ENCODE data around the gene CCDC40. TPM values are rescaled to one million over a fixed set of nuclear protein-coding genes. Genes with fewer than 3 reads are reported as not detected.

Gene CCDC40
- total RNA-seq, 4 donors from 2014 or later, result 2.8 to 54.5 (median 7.8) TPM

- no peak overlapping the region for H3K27ac ChIP-seq
- TF ChIP-seq CTCF (IDR thresholded peaks at IDR 0.05), result no peak
- H3K4me1 ChIP-seq, result peaks cover 0 to 4% (median 0%) of the 10 kb centered on the region in 4 donors
- DNase-seq, result peak in 1 of 3 donors; percentile 41
- H3K27me3 ChIP-seq, result no peaks in the 10 kb centered on the region
- no peaks in the 10 kb centered on the region for H3K36me3 ChIP-seq
- no peak overlapping the region for H3K4me3 ChIP-seq
- H3K9me3 ChIP-seq, result no peaks in the 10 kb centered on the region
Measured at GRCh38 chr17:80116921-80117380, 80.5 kb downstream of the CCDC40 start.

GRCh38 chr17:80117491-80118401, 81.3 kb downstream of the CCDC40 start:
- TF ChIP-seq CTCF (IDR thresholded peaks at IDR 0.05) (no peak), POLR2A (IDR thresholded peaks at IDR 0.05) (no peak)
- no peak overlapping the region for H3K4me3 ChIP-seq
- no peaks in the 10 kb centered on the region for H3K36me3 ChIP-seq
- DNase-seq, result peak in 1 of 3 donors; percentile 37
- H3K4me1 ChIP-seq, result no peaks in the 10 kb centered on the region
- H3K9me3 ChIP-seq, result no peaks in the 10 kb centered on the region
- H3K27me3 ChIP-seq, result no peaks in the 10 kb centered on the region
- no peak overlapping the region for H3K27ac ChIP-seq

GRCh38 chr17:80118601-80119270, 82.3 kb downstream of the CCDC40 start:
- Histone ChIP-seq H3K4me1 (no peaks in the 10 kb centered on the region), H3K27ac (no peak overlapping the region), H3K4me3 (no peak overlapping the region), H3K9me3 (no peaks in the 10 kb centered on the region), H3K27me3 (no peaks in the 10 kb centered on the region), H3K36me3 (no peaks in the 10 kb centered on the region)
- no peak for TF ChIP-seq POLR2A (IDR thresholded peaks at IDR 0.05)
- no peak for TF ChIP-seq CTCF (IDR thresholded peaks at IDR 0.05)
- DNase-seq, result peak in 1 of 3 donors; percentile 40

- Histone ChIP-seq H3K27ac (no peak overlapping the region), H3K4me3 (no peak overlapping the region), H3K9me3 (no peaks in the 10 kb centered on the region), H3K27me3 (no peaks in the 10 kb centered on the region), H3K4me1 (no peaks in the 10 kb centered on the region), H3K36me3 (no peaks in the 10 kb centered on the region)
- TF ChIP-seq CTCF (IDR thresholded peaks at IDR 0.05) (no peak), POLR2A (IDR thresholded peaks at IDR 0.05) (no peak)
- peak in 1 of 3 donors; percentile 37 for DNase-seq
Measured at GRCh38 chr17:80119271-80119791, 82.9 kb downstream of the CCDC40 start.

GRCh38 chr17:80119839-80120238, 83.4 kb downstream of the CCDC40 start:
- no peaks in the 10 kb centered on the region for H3K4me1 ChIP-seq
- no peak overlapping the region for H3K4me3 ChIP-seq
- TF ChIP-seq POLR2A (IDR thresholded peaks at IDR 0.05) (no peak), CTCF (IDR thresholded peaks at IDR 0.05) (no peak)
- H3K27ac ChIP-seq, result no peak overlapping the region
- H3K9me3 ChIP-seq, result no peaks in the 10 kb centered on the region
- peak in 1 of 3 donors; percentile 35 for DNase-seq
- no peaks in the 10 kb centered on the region for H3K27me3 ChIP-seq
- H3K36me3 ChIP-seq, result no peaks in the 10 kb centered on the region

All from Peyer's patch (tissue), 4 donors.